ENCODE data around the gene ACSM6.

Gene ACSM6

DNA sequence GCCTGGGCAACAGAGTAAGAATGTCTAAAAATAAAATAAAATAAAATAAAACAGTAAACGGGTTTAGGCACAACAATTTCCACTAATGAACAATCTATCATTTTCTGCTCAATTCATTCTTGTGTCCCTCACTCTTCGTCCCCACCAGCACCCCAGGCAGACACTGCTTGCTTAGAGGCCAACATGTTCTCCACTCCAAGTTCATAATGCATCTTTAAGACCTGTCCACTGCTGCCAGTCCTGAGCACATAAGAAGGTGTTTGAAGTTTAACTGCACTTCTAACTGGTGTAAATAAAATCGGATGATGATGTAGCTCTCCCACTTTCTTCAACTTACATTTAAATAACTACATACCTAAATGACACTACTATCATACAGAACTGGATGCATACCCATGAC is 83.6 kb downstream of the ACSM6 start:
- H3K4me3 ChIP-seq (ENCODE audit: low read depth, low read length, poor library complexity, severe bottlenecking), result no peak overlapping the region
- H3K9me3 ChIP-seq (ENCODE audit: low read length), result no peaks in the 10 kb centered on the region
- H3K4me2 ChIP-seq (ENCODE audit: low read length), result no peak overlapping the region
- H3K4me1 ChIP-seq (ENCODE audit: insufficient read depth, low read length, severe bottlenecking), result no peaks in the 10 kb centered on the region
- no peak overlapping the region for H3K9ac ChIP-seq (ENCODE audit: low read length)
- H3K36me3 ChIP-seq (ENCODE audit: insufficient read depth, low read length), result no peaks in the 10 kb centered on the region
- no peaks in the 10 kb centered on the region for H3K27me3 ChIP-seq (ENCODE audit: insufficient read depth, low read length)
- no peaks in the 10 kb centered on the region for H3K9me2 ChIP-seq (ENCODE audit: low read depth, low read length)
- no peaks in the 10 kb centered on the region for H4K20me1 ChIP-seq (ENCODE audit: insufficient read depth, low read length)
- no peak overlapping the region for H3K27ac ChIP-seq (ENCODE audit: low read depth, low read length, poor library complexity, severe bottlenecking)
- H3K79me2 ChIP-seq (ENCODE audit: insufficient read depth, low read length), result no peaks in the 10 kb centered on the region
- no peak overlapping the region for H2AFZ ChIP-seq (ENCODE audit: low read length)
- TF ChIP-seq EZH2 (IDR thresholded peaks at IDR 0.05; ENCODE audit: borderline replicate concordance, low read length), result no peak
- TF ChIP-seq, protein P1, sequence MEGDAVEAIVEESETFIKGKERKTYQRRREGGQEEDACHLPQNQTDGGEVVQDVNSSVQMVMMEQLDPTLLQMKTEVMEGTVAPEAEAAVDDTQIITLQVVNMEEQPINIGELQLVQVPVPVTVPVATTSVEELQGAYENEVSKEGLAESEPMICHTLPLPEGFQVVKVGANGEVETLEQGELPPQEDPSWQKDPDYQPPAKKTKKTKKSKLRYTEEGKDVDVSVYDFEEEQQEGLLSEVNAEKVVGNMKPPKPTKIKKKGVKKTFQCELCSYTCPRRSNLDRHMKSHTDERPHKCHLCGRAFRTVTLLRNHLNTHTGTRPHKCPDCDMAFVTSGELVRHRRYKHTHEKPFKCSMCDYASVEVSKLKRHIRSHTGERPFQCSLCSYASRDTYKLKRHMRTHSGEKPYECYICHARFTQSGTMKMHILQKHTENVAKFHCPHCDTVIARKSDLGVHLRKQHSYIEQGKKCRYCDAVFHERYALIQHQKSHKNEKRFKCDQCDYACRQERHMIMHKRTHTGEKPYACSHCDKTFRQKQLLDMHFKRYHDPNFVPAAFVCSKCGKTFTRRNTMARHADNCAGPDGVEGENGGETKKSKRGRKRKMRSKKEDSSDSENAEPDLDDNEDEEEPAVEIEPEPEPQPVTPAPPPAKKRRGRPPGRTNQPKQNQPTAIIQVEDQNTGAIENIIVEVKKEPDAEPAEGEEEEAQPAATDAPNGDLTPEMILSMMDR (IDR thresholded peaks at IDR 0.05; ENCODE audit: low read length), result no peak
- H3F3A ChIP-seq (ENCODE audit: insufficient read depth, low read length), result no peaks in the 10 kb centered on the region
